Subcutaneous adipose tissue (tissue), 4 donors: ENCODE measurements around the gene WBP4. TPM values are rescaled to one million over a fixed set of nuclear protein-coding genes. Genes with fewer than 3 reads are reported as not detected.

Source experiments
- CTCF ChIP-seq: fragments of 450-650 bp; IDR thresholded peaks from one replicate; pipeline ENCODE4 v1.5.1; 2016; ENCODE audit warnings: low read depth, mild to moderate bottlenecking, control low read depth, antibody characterized with exemption, moderate library complexity
- total RNA-seq, 4 donors: library from RNA; depleted of rRNA; stranded (reverse); fragments of >200 nt; gene quantifications; one replicate each; pipeline ENCODE4 v1.1.0, GENCODE V29; 2016

The WBP4 gene
- total RNA-seq = 10 to 100 TPM in 3 of 4 donors, 1 to 10 TPM in 1; 9.7 to 24.6 (median 17.4) TPM

- TF ChIP-seq CTCF = no peak
Measured at GRCh38 chr13:41061075-41061913, at the start of gene WBP4. WBP4 (plus strand) TSS chr13:41061509; CDS start chr13:41061674, 165 bp downstream.

- no peak for TF ChIP-seq CTCF
Measured at GRCh38 chr13:41012536-41012935, 48.8 kb upstream of the WBP4 start.

- TF ChIP-seq CTCF = no peak
Measured at GRCh38 chr13:41013835-41014234, 47.5 kb upstream of the WBP4 start.

GRCh38 chr13:41015920-41016319 lies 45.4 kb upstream of the WBP4 start:
- TF ChIP-seq CTCF = no peak

- no peak for TF ChIP-seq CTCF
Measured at GRCh38 chr13:41017159-41017558, 44.1 kb upstream of the WBP4 start.

GRCh38 chr13:41017817-41018601 lies 43.3 kb upstream of the WBP4 start:
- TF ChIP-seq CTCF = no peak

GRCh38 chr13:41018602-41018948 lies 42.7 kb upstream of the WBP4 start:
- no peak for TF ChIP-seq CTCF
